Right lobe of liver (tissue), 4 donors: Measurements from ENCODE around the gene ZFYVE16.

ENCODE experiments used
- POLR2A ChIP-seq: fragments of 450-650 bp; IDR thresholded peaks from one replicate; pipeline ENCODE4 v1.6.1; 2017; ENCODE audit warnings: antibody characterized with exemption, mild to moderate bottlenecking
- TF ChIP-seq, protein P1 (sequence below), 4 donors: fragments of 200-600 bp in 3 of 4; fragments of 450-650 bp in 1 of 4; IDR thresholded peaks; one replicate each; pipeline versions ENCODE4 v1.5.1 to v1.8.0; 2016 to 2022; ENCODE audit warnings: antibody characterized with exemption in 4 of 4, mild to moderate bottlenecking in 2 of 4
- donor health status: DM: no; HTN: no; CAD: no.
- donor health status: DM: no; HTN: no; CAD: no.
- donor health status: DM: no; HTN: yes; CAD: no.

DNA sequence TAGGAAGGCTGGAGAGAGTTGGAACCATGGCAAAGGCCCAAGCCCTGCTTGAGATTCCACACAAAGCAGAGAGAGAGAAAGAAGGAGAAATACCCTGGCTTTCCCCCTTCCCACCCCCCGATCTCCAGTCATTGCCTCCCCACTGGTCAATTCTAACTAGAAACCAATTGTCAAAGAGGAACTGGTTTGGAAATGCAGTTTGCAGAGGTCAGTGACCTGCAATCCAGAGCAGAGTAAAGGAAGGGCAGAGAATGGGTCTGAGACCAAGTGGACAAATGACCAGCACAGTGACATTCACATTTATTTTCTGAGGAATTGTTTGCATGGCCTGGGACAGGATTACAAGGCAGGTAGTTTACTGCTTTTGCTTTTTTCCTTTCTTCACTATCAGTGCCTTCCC lies 37.5 kb upstream of the ZFYVE16 start:
- TF ChIP-seq, protein P1, sequence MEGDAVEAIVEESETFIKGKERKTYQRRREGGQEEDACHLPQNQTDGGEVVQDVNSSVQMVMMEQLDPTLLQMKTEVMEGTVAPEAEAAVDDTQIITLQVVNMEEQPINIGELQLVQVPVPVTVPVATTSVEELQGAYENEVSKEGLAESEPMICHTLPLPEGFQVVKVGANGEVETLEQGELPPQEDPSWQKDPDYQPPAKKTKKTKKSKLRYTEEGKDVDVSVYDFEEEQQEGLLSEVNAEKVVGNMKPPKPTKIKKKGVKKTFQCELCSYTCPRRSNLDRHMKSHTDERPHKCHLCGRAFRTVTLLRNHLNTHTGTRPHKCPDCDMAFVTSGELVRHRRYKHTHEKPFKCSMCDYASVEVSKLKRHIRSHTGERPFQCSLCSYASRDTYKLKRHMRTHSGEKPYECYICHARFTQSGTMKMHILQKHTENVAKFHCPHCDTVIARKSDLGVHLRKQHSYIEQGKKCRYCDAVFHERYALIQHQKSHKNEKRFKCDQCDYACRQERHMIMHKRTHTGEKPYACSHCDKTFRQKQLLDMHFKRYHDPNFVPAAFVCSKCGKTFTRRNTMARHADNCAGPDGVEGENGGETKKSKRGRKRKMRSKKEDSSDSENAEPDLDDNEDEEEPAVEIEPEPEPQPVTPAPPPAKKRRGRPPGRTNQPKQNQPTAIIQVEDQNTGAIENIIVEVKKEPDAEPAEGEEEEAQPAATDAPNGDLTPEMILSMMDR (IDR thresholded peaks at IDR 0.05) = no peak
- no peak for TF ChIP-seq POLR2A
